ENCODE data around the gene ATP6V1D.

ATP6V1D gene

DNA sequence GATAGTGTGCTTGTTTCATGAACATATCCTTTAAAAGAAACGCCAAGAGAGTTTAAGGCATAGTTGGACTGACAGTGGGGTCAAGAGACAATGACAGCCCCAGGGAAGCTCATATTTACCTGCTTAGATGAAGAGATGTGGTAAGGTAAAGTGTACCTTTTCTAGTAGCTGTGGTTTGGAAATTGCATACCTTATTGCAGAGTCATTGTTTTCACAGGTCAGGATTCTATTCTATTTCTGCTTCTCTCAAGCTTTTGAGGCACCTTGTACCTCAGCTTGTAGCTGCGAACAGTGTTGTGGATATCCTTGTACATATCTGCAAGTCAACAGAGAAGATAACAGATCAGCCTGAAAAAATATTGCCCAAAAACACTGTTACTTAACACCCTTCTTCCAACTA, 47.7 kb downstream of the ATP6V1D start:
- H3K9ac ChIP-seq (ENCODE audit: low read depth, low read length, poor library complexity, severe bottlenecking), result no peak overlapping the region
- no peaks in the 10 kb centered on the region for H3K9me3 ChIP-seq (ENCODE audit: insufficient read depth, low read depth, low read length)
- H3K36me3 ChIP-seq (ENCODE audit: insufficient read depth, low read length), result peaks cover 8% of the 10 kb centered on the region; the same call in 1 of the 2 replicates
- no peak overlapping the region for H3K4me3 ChIP-seq (ENCODE audit: low read length, poor library complexity, severe bottlenecking)
- H3K79me2 ChIP-seq (ENCODE audit: insufficient read depth, low read length), result no peaks in the 10 kb centered on the region
- H3F3A ChIP-seq (ENCODE audit: low read depth), result no peaks in the 10 kb centered on the region
- TF ChIP-seq, protein P1, sequence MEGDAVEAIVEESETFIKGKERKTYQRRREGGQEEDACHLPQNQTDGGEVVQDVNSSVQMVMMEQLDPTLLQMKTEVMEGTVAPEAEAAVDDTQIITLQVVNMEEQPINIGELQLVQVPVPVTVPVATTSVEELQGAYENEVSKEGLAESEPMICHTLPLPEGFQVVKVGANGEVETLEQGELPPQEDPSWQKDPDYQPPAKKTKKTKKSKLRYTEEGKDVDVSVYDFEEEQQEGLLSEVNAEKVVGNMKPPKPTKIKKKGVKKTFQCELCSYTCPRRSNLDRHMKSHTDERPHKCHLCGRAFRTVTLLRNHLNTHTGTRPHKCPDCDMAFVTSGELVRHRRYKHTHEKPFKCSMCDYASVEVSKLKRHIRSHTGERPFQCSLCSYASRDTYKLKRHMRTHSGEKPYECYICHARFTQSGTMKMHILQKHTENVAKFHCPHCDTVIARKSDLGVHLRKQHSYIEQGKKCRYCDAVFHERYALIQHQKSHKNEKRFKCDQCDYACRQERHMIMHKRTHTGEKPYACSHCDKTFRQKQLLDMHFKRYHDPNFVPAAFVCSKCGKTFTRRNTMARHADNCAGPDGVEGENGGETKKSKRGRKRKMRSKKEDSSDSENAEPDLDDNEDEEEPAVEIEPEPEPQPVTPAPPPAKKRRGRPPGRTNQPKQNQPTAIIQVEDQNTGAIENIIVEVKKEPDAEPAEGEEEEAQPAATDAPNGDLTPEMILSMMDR (conservative IDR thresholded peaks at IDR 0.05; ENCODE audit: low read length), result no peak
- no peak for TF ChIP-seq EZH2phosphoT487 (IDR thresholded peaks at IDR 0.05; ENCODE audit: borderline replicate concordance)
- no peak overlapping the region for H2AFZ ChIP-seq (ENCODE audit: low read length)
- H3K27me3 ChIP-seq (ENCODE audit: insufficient read depth, low read length, poor library complexity, severe bottlenecking), result no peaks in the 10 kb centered on the region
- H3K4me2 ChIP-seq (ENCODE audit: low read depth, low read length, poor library complexity, severe bottlenecking), result no peak overlapping the region
- H3K4me1 ChIP-seq (ENCODE audit: insufficient read depth, low read length, poor library complexity, severe bottlenecking), result peaks cover under 1% of the 10 kb centered on the region
- no peaks in the 10 kb centered on the region for H4K20me1 ChIP-seq (ENCODE audit: insufficient read depth, low read length, poor library complexity, severe bottlenecking)
- H3K9me2 ChIP-seq (replicated peaks; ENCODE audit: low read depth, low read length), result no peaks in the 10 kb centered on the region

Data from Loucy (cell line).